Right lung (tissue), 5 donors: Measurements from ENCODE around the gene CAV2. TPM values are rescaled to one million over a fixed set of nuclear protein-coding genes. Genes with fewer than 3 reads are reported as not detected.

Experiments
- DNase-seq, 2 donors: peaks; one replicate each; pipeline ENCODE4 v3.0.0-alpha.2; 2013
- polyA plus RNA-seq, 5 donors: library from polyadenylated mRNA; unstranded; fragments of 120-200 nt; gene quantifications; one replicate each; pipeline versions ENCODE4 v1.2.1 to v1.2.3, GENCODE V29; 2013; ENCODE audit warnings: inconsistent platforms in 1 of 5, low replicate concordance in 1 of 5; ENCODE audit not compliant: insufficient read length in 5 of 5, insufficient read depth in 1 of 5

CAV2 gene
- polyA plus RNA-seq, 5 donors, result 85.3 to 110 (median 100) TPM

- no peak for DNase-seq
These were observed 6.9 kb upstream of the CAV2 start for GRCh38 chr7:116492654-116493109.

- no peak for DNase-seq
These were observed 6.1 kb upstream of the CAV2 start for GRCh38 chr7:116493449-116493848.

GRCh38 chr7:116494472-116494871 is 5.1 kb upstream of the CAV2 start:
- no peak for DNase-seq

- DNase-seq, result no peak
These were observed 3.8 kb upstream of the CAV2 start for GRCh38 chr7:116495736-116496135.

GRCh38 chr7:116496653-116497052 is 2.9 kb upstream of the CAV2 start:
- no peak for DNase-seq

GRCh38 chr7:116497708-116498107 is 1.8 kb upstream of the CAV2 start:
- no peak for DNase-seq

GRCh38 chr7:116500078-116500853 is 728 bp downstream of the CAV2 start:
- peak in 1 of 2 donors; percentile 59 for DNase-seq

- no peak for DNase-seq
These were observed 2.1 kb downstream of the CAV2 start for GRCh38 chr7:116501425-116502167.

GRCh38 chr7:116502201-116503096 is 2.9 kb downstream of the CAV2 start:
- DNase-seq, result no peak

- DNase-seq, result no peak
These were observed 4.3 kb downstream of the CAV2 start for GRCh38 chr7:116503835-116504234.

GRCh38 chr7:116505278-116505677 is 5.7 kb downstream of the CAV2 start:
- no peak for DNase-seq

GRCh38 chr7:116505823-116506222 is 6.3 kb downstream of the CAV2 start:
- DNase-seq, result no peak

GRCh38 chr7:116509982-116510579 is 10.5 kb downstream of the CAV2 start:
- DNase-seq, result no peak

- DNase-seq, result no peak
These were observed 11.3 kb downstream of the CAV2 start for GRCh38 chr7:116510795-116511194.

- no peak for DNase-seq
These were observed 12.3 kb downstream of the CAV2 start for GRCh38 chr7:116511552-116512519.

- DNase-seq, result no peak
These were observed 13.1 kb downstream of the CAV2 start for GRCh38 chr7:116512520-116513188.

- no peak for DNase-seq
These were observed 16.0 kb downstream of the CAV2 start for GRCh38 chr7:116515584-116515983.

GRCh38 chr7:116516324-116516723 is 16.8 kb downstream of the CAV2 start:
- DNase-seq, result no peak

- no peak for DNase-seq
These were observed 18.1 kb downstream of the CAV2 start for GRCh38 chr7:116517626-116518025.

GRCh38 chr7:116518961-116519360 is 19.4 kb downstream of the CAV2 start:
- no peak for DNase-seq
